Stimulated activated CD8-positive, alpha-beta memory T cell treated with anti-CD3 and anti-CD28 coated beads, Interleukin-2, amount 100 ng/mL, for 48 hours (primary cell): Measurements from ENCODE around the gene RBMS3.

Source experiments
- DNase-seq, 2 donors: peaks; one replicate each; pipeline ENCODE4 v3.0.0-alpha.2; 2020; ENCODE audit warnings: low read depth in 2 of 2

Gene RBMS3

GRCh38 chr3:29481249-29481648 is 200.4 kb downstream of the RBMS3 start:
- DNase-seq: no peak

- no peak for DNase-seq
These were observed 201.3 kb downstream of the RBMS3 start for GRCh38 chr3:29481969-29482767.

- no peak for DNase-seq
These were observed 203.8 kb downstream of the RBMS3 start for GRCh38 chr3:29484633-29485032.

- DNase-seq: no peak
These were observed 205.2 kb downstream of the RBMS3 start for GRCh38 chr3:29486096-29486495.

- no peak for DNase-seq
These were observed 206.0 kb downstream of the RBMS3 start for GRCh38 chr3:29486917-29487316.

- no peak for DNase-seq
These were observed 208.1 kb downstream of the RBMS3 start for GRCh38 chr3:29488922-29489321.

- no peak for DNase-seq
These were observed 212.2 kb downstream of the RBMS3 start for GRCh38 chr3:29493109-29493508.

- DNase-seq: no peak
These were observed 213.6 kb downstream of the RBMS3 start for GRCh38 chr3:29494305-29495036.

GRCh38 chr3:29497282-29497681 is 216.4 kb downstream of the RBMS3 start:
- DNase-seq: no peak

- DNase-seq: no peak
These were observed 221.9 kb downstream of the RBMS3 start for GRCh38 chr3:29502771-29503170.

- DNase-seq: no peak
These were observed 222.4 kb downstream of the RBMS3 start for GRCh38 chr3:29503314-29503713.

- DNase-seq: no peak
These were observed 223.1 kb downstream of the RBMS3 start for GRCh38 chr3:29503958-29504357.

- no peak for DNase-seq
These were observed 225.6 kb downstream of the RBMS3 start for GRCh38 chr3:29506502-29506901.

- no peak for DNase-seq
These were observed 230.8 kb downstream of the RBMS3 start for GRCh38 chr3:29511701-29512100.

- no peak for DNase-seq
These were observed 231.8 kb downstream of the RBMS3 start for GRCh38 chr3:29512641-29513040.

- no peak for DNase-seq
These were observed 232.4 kb downstream of the RBMS3 start for GRCh38 chr3:29513236-29513635.

- DNase-seq: no peak
These were observed 233.3 kb downstream of the RBMS3 start for GRCh38 chr3:29514170-29514569.

GRCh38 chr3:29514912-29515311 is 234.0 kb downstream of the RBMS3 start:
- DNase-seq: no peak

- DNase-seq: no peak
These were observed 234.6 kb downstream of the RBMS3 start for GRCh38 chr3:29515451-29515850.

- no peak for DNase-seq
These were observed 235.3 kb downstream of the RBMS3 start for GRCh38 chr3:29516164-29516563.

- no peak for DNase-seq
These were observed 239.9 kb downstream of the RBMS3 start for GRCh38 chr3:29520764-29521163.

- DNase-seq: no peak
These were observed 240.4 kb downstream of the RBMS3 start for GRCh38 chr3:29521293-29521692.

GRCh38 chr3:29521751-29522150 is 240.9 kb downstream of the RBMS3 start:
- DNase-seq: no peak
